IPS-15b (cell line): ENCODE data around the gene ASTN2.

Experiments
- H3K27me3 ChIP-seq: one replicate; pipeline ENCODE4 v1.6.1; 2013; ENCODE audit warnings: low read length; ENCODE audit not compliant: control insufficient read depth, insufficient read depth
- H3K36me3 ChIP-seq: one replicate; pipeline ENCODE4 v1.6.1; 2013; ENCODE audit warnings: low read length; ENCODE audit not compliant: control insufficient read depth, insufficient read depth
- H3K4me1 ChIP-seq: one replicate; pipeline ENCODE4 v1.6.1; 2013; ENCODE audit warnings: mild to moderate bottlenecking, low read length; ENCODE audit not compliant: control insufficient read depth, insufficient read depth
- H3K4me3 ChIP-seq: one replicate; pipeline ENCODE4 v1.5.1; 2013; ENCODE audit warnings: low read depth, low read length
- H3K9ac ChIP-seq: one replicate; pipeline ENCODE4 v1.6.1; 2013; ENCODE audit warnings: low read depth, mild to moderate bottlenecking, low read length
- H3K9me3 ChIP-seq: one replicate; pipeline ENCODE4 v1.6.1; 2013; ENCODE audit warnings: mild to moderate bottlenecking, low read length; ENCODE audit not compliant: control insufficient read depth, insufficient read depth

ASTN2 gene

DNA sequence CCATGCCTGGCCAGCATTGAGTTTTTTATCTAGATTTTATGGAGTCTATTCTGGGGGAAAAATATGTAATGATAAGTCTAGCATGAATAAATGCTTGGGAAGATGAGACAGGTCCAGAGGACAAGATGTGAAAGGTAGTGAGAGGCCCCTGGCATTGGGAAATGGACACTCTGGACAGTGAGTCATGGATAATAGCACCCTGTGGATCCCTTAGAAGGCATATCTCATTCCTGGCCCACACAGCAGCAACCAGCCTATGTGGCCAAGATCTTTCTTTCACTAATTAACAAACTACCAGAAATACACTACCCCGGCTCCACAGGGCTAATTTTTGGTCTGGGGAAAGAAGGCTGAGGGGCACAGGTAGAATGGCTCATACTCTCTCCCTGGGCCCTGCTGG lies 371.7 kb downstream of the ASTN2 start:
- Histone ChIP-seq H3K36me3 (no peaks in the 10 kb centered on the region), H3K4me3 (no peak overlapping the region), H3K4me1 (no peaks in the 10 kb centered on the region), H3K9ac (no peak overlapping the region), H3K27me3 (no peaks in the 10 kb centered on the region), H3K9me3 (no peaks in the 10 kb centered on the region)

DNA sequence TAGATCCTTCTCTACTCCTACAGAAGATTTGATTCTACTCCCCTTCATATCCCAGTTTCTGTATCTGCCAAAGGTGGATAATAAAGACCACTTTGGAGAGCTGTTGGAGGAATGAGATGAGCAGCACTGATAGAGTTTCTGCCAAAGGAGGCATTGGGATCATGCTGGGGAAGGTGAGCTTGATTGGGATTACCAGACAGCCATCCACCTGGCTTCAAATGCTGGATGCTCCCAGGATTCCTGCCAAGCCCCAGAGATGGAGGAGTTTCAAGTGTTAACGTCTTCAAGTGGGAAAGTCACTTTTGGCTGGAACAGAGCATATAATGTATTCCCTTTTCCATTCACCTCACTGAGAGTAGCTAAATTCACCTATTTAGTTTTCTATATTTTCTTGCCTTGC lies 379.3 kb downstream of the ASTN2 start:
- Histone ChIP-seq H3K4me3 (no peak overlapping the region), H3K36me3 (no peaks in the 10 kb centered on the region), H3K27me3 (no peaks in the 10 kb centered on the region), H3K4me1 (no peaks in the 10 kb centered on the region), H3K9ac (no peak overlapping the region), H3K9me3 (no peaks in the 10 kb centered on the region)

DNA sequence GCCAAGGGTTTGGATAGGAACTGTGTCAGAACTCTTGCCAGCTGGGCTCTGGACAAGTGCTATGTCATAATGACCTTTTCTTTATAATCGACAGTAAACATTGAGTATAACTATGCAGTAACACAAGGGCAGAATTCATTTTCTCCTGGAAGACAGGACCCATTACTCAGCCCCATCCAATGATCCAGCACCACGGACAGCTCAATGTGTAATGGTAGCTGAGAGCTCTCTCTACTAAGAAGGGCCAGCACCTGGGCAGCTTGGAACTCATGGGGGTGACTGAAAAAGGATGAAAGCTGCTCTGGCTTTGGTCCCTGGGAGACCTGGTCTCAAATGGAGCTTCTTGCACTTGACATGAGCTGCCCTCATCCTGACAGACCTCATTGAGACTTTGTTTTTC lies 380.0 kb downstream of the ASTN2 start:
- Histone ChIP-seq H3K36me3 (no peaks in the 10 kb centered on the region), H3K4me3 (no peak overlapping the region), H3K27me3 (no peaks in the 10 kb centered on the region), H3K4me1 (no peaks in the 10 kb centered on the region), H3K9me3 (no peaks in the 10 kb centered on the region), H3K9ac (no peak overlapping the region)

DNA sequence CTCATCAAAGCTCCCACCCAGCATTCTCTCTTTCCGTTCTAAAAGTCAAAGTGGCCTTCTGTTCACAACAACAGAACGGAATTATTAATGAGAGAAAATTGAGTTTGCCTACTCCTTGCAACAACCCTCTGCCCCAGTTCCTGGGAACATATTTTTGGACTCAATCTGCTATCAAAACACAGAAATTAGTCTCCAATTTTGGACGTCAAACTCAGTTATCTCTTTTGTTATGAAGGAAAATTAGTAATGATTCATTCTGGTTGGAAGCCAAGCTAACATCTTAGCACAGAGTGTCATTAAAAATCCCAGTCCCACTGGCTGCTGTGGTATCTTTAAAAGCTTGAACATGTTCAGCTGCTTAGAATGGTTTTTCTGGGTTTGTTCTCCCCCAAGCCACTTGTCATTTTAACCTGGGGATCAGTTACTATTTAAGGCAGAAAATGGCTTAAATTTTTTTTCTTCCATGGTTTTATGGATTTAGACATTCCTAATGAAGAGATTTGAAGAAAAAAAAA lies 384.5 kb downstream of the ASTN2 start:
- Histone ChIP-seq H3K36me3 (no peaks in the 10 kb centered on the region), H3K9me3 (no peaks in the 10 kb centered on the region), H3K9ac (no peak overlapping the region), H3K4me3 (no peak overlapping the region), H3K4me1 (no peaks in the 10 kb centered on the region), H3K27me3 (no peaks in the 10 kb centered on the region)

DNA sequence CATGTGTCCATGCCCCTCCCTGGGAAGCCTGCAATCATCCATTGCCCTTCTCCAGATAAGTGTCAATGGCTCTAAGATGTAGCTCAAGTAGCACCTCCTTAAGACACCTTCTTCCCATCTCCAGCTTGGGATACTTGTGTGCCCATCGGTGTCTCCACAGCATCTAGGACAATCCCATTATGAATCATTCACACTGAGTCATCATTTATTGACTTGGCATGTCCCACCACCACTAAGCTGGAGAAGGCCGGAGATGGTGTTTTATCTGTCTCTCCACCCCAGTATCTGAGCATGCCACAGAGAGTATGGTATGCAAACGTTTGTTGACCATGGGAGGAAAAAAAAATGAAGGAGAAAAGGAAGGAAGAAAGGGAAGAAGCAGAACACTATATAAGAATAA lies 385.5 kb downstream of the ASTN2 start:
- no peaks in the 10 kb centered on the region for H3K4me1 ChIP-seq
- no peaks in the 10 kb centered on the region for H3K9me3 ChIP-seq
- no peak overlapping the region for H3K4me3 ChIP-seq

DNA sequence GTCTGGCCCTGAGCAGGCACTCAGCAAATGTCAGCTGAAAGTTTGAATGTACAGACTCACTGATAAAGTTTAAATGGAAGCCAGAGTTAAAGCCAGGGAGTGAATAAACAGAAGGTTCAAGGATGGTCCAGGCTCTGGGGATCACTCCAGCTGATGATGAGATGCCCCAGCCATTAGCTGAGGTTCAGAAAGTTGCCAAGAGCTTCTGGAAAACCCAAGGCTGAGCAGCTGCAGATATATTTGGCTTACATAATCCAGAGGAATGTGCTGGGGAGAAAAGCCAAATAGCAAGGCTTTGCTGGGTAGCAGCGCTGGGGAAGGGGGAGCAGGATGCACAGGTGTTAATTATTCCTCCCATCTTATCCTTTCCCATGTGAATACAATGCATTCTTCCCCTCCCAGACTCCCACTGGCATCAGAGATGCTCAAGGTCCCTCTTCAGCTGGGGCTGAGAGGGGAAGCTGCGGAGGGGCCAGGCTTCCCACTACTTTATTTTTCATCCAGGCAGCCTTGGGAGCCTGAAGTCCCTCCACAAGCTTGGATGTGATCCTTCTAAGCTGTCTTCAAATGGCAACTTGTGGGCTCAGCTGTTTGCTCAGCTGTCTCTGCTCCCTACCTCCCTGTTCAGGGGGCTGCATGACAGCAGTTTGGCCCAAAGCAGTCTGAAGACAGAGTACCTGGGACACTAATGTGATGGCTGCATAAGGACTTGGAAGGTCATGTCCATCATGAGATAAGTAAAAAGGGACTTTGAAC lies 386.6 kb downstream of the ASTN2 start:
- Histone ChIP-seq H3K36me3 (no peaks in the 10 kb centered on the region), H3K27me3 (no peaks in the 10 kb centered on the region), H3K9me3 (no peaks in the 10 kb centered on the region)

More for the DNA sequence above, 385.5 kb downstream of the ASTN2 start:
- Histone ChIP-seq H3K27me3 (no peaks in the 10 kb centered on the region), H3K9ac (no peak overlapping the region), H3K36me3 (no peaks in the 10 kb centered on the region)

DNA sequence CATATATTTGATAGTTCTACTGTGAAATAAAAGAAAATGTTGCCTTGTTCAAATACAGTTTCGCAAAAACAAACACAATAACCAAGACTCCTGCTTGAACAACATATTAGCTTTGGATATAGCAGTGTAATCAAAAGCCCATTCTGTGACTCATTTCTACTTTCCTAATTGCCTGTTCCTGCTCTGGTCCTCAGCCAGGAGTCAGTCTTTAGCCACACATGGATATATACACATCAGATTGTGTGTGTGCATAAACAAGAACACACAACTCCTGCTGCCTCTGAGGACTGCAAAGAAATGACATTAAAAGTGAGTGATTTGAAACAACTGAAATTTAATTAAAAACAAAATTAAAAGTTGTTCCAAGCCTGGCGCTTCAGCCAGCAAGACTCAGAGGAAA lies 393.0 kb downstream of the ASTN2 start:
- Histone ChIP-seq H3K9me3 (no peaks in the 10 kb centered on the region), H3K4me3 (no peak overlapping the region), H3K4me1 (no peaks in the 10 kb centered on the region), H3K36me3 (no peaks in the 10 kb centered on the region), H3K27me3 (no peaks in the 10 kb centered on the region), H3K9ac (no peak overlapping the region)

More for the DNA sequence above, 386.6 kb downstream of the ASTN2 start:
- H3K4me1 ChIP-seq: no peaks in the 10 kb centered on the region
- H3K9ac ChIP-seq: no peak overlapping the region
- H3K4me3 ChIP-seq: no peak overlapping the region

DNA sequence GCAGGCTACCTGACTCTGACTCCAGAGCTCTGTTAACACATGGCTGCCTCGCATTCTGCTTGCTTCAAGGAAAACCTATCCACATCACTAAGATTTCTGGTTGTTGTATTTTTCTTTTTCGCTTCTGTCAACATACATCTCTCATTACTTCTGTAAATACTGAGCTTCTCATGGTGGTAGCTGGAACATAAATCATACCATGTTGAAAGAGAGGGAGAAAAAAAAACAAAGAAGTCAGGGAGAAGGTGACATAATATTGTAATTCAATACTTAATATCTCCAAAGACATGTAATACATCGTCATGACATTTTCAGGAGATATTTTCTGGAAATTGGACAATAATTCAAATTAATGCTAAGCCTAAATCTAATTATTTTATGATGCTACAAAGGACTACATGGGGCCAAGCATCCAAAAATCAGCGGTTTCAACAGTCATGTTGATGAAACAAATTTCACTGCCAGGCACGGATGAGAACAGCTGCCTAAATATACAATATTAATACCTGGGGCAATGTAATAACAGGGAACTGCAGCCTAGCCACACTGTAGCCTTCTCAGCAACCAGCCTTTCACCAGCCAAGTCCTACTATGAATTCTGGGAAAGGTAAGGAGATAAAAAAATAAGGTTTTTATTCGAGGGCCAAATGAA lies 395.8 kb downstream of the ASTN2 start:
- Histone ChIP-seq H3K27me3 (no peaks in the 10 kb centered on the region), H3K9me3 (no peaks in the 10 kb centered on the region), H3K4me3 (no peak overlapping the region), H3K36me3 (no peaks in the 10 kb centered on the region), H3K9ac (no peak overlapping the region), H3K4me1 (no peaks in the 10 kb centered on the region)

DNA sequence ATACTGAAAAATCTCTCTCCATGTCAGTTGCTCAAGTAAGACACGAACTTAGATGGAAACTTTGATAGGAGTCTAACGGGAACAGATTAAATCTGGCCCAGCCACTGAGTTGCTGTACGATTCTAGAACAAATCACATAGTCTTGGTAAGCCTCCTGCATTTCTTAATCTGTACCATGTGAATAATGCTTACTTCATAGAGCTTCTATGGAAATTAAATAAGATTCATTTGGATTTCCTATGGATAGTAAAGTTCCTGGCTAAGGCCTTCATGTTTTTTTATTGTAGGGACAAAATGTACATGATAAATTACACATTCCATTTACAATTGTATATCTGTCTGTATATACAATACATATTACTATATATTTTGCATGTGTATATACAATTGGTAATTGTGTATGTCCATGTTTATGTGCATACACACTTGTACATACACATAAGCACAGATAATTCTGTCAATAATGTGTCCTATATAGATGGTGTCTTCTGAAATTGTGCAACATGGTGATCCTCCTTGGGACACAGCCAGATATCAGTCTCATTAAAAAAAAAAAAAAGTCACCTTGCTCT lies 397.4 kb downstream of the ASTN2 start:
- no peak overlapping the region for H3K9ac ChIP-seq
- H3K27me3 ChIP-seq: no peaks in the 10 kb centered on the region
- no peak overlapping the region for H3K4me3 ChIP-seq
- H3K9me3 ChIP-seq: no peaks in the 10 kb centered on the region
- H3K4me1 ChIP-seq: no peaks in the 10 kb centered on the region
- H3K36me3 ChIP-seq: no peaks in the 10 kb centered on the region

DNA sequence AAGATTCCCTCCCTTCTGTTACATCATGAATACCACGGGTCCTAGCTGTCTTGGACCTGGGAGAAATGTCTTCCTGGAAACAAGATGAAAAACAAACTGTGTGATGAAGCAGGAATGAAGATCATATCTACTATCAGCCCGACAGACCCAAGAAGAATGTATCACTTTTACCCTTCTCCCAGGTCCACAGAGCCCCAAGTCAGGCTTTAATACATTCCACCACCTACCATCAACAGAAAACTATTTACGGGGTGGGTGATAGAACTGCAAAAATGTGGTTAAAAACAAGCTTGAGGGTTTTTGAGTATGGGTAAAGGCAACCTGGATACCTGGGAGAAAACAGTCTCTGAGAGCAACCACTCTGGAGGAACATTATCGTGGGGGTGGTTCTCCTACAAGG lies 400.8 kb downstream of the ASTN2 start:
- Histone ChIP-seq H3K36me3 (no peaks in the 10 kb centered on the region), H3K4me3 (no peak overlapping the region), H3K4me1 (no peaks in the 10 kb centered on the region), H3K9me3 (no peaks in the 10 kb centered on the region), H3K27me3 (no peaks in the 10 kb centered on the region), H3K9ac (no peak overlapping the region)

DNA sequence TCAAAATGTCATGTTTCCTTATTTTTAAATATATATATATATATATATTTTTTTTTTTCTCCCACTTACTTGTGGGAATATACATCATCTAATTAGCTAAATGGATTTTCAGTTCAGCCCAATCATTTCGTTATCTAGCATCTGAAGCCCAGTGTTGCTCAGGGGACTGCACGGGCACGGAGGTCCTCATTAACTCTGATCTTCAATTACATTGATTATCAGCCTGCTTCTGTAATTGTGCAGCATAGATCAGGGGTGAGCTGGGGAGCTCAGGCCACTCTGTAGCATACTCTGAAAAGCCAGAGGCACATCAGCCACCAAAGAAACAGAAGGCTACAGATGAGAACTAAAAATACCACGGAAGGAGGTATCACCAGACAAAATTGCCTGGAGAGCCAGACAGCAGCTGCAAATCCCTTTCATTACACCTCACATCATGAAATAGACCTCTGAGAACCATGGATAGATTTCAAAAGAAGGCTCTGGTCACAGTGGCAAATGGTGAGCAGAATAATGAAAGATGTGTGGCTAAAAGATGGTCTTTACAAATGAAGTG lies 401.3 kb downstream of the ASTN2 start:
- H3K36me3 ChIP-seq: no peaks in the 10 kb centered on the region
- no peaks in the 10 kb centered on the region for H3K4me1 ChIP-seq
- no peaks in the 10 kb centered on the region for H3K9me3 ChIP-seq
- no peaks in the 10 kb centered on the region for H3K27me3 ChIP-seq
- no peak overlapping the region for H3K4me3 ChIP-seq
- H3K9ac ChIP-seq: no peak overlapping the region
